ENCODE results near the gene SLC6A6.

The SLC6A6 gene

GRCh38 chr3:14361068-14361677 lies 41.2 kb upstream of the SLC6A6 start:
- H3K4me3 ChIP-seq (ENCODE audit: low read length) = no peak overlapping the region
- DNase-seq (ENCODE audit: low read depth) = no peak
- no peak for TF ChIP-seq CTCF (conservative IDR thresholded peaks at IDR 0.05; ENCODE audit: low read depth, low read length)

GRCh38 chr3:14362890-14363289 lies 39.5 kb upstream of the SLC6A6 start:
- no peak for TF ChIP-seq CTCF (conservative IDR thresholded peaks at IDR 0.05; ENCODE audit: low read depth, low read length)
- no peak overlapping the region for H3K4me3 ChIP-seq (ENCODE audit: low read length)
- DNase-seq (ENCODE audit: low read depth) = no peak

GRCh38 chr3:14363379-14363778 lies 39.0 kb upstream of the SLC6A6 start:
- TF ChIP-seq CTCF (conservative IDR thresholded peaks at IDR 0.05; ENCODE audit: low read depth, low read length) = no peak
- no peak overlapping the region for H3K4me3 ChIP-seq (ENCODE audit: low read length)
- DNase-seq (ENCODE audit: low read depth) = no peak

- H3K4me3 ChIP-seq (ENCODE audit: low read length) = no peak overlapping the region
- no peak for DNase-seq (ENCODE audit: low read depth)
- no peak for TF ChIP-seq CTCF (conservative IDR thresholded peaks at IDR 0.05; ENCODE audit: low read depth, low read length)
These were observed 38.4 kb upstream of the SLC6A6 start for GRCh38 chr3:14363991-14364390.

GRCh38 chr3:14364580-14365292 lies 37.7 kb upstream of the SLC6A6 start:
- no peak overlapping the region for H3K4me3 ChIP-seq (ENCODE audit: low read length)
- no peak for TF ChIP-seq CTCF (conservative IDR thresholded peaks at IDR 0.05; ENCODE audit: low read depth, low read length)
- no peak for DNase-seq (ENCODE audit: low read depth)

GRCh38 chr3:14366248-14366647 lies 36.2 kb upstream of the SLC6A6 start:
- TF ChIP-seq CTCF (conservative IDR thresholded peaks at IDR 0.05; ENCODE audit: low read depth, low read length) = no peak
- no peak overlapping the region for H3K4me3 ChIP-seq (ENCODE audit: low read length)
- DNase-seq (ENCODE audit: low read depth) = no peak

Data from retinal pigment epithelial cell (primary cell).